Gastroesophageal sphincter (tissue), 4 donors: Measurements from ENCODE around the gene EDNRB. TPM values are rescaled to one million over a fixed set of nuclear protein-coding genes. Genes with fewer than 3 reads are reported as not detected.

Source experiments
- ATAC-seq: fragments of 150-250 bp; one replicate; pipeline ENCODE4 v1.9.1; 2016; ENCODE audit warnings: mild to moderate bottlenecking, moderate library complexity
- H3K27ac ChIP-seq, 4 donors: fragments of 200-600 bp; sonication (generic) in 3 of 4; 1 replicate in 3 of 4; 2 replicates in 1 of 4; pipeline ENCODE4 v1.5.1; 2016 to 2019
- H3K27me3 ChIP-seq: fragments of 200-600 bp; sonication (generic); one replicate; pipeline ENCODE4 v1.5.1; 2019
- H3K36me3 ChIP-seq, 2 donors: fragments of 200-600 bp; sonication (generic); one replicate each; pipeline ENCODE4 v1.5.1; 2019; ENCODE audit warnings: control low read depth in 1 of 2
- H3K4me1 ChIP-seq, 3 donors: fragments of 200-600 bp; sonication (generic); 1 replicate in 2 of 3; 2 replicates in 1 of 3; pipeline ENCODE4 v1.5.1; 2016 to 2019; ENCODE audit warnings: control low read depth in 2 of 3
- H3K4me3 ChIP-seq, 2 donors: fragments of 200-600 bp; sonication (generic); one replicate each; pipeline ENCODE4 v1.5.1; 2019; ENCODE audit warnings: mild to moderate bottlenecking in 1 of 2, moderate library complexity in 1 of 2
- H3K9me3 ChIP-seq, 3 donors: fragments of 200-600 bp; sonication (generic); one replicate each; pipeline ENCODE4 v1.5.1; 2017 to 2019; ENCODE audit warnings: control low read depth in 2 of 3
- CTCF ChIP-seq, 4 experiments: fragments of 200-600 bp in 2 of 4; fragments of 450-650 bp in 2 of 4; sonication (generic) in 1 of 4; IDR thresholded peaks; one replicate each; pipeline ENCODE4 v1.5.1; 2017 to 2019; ENCODE audit warnings: antibody characterized with exemption in 4 of 4, mild to moderate bottlenecking in 2 of 4, moderate library complexity in 2 of 4
- EP300 ChIP-seq: sonication (generic); formaldehyde crosslinking; IDR thresholded peaks from one replicate; pipeline ENCODE4 v1.6.1; 2017; ENCODE audit warnings: antibody characterized with exemption, mild to moderate bottlenecking
- POLR2A ChIP-seq, 2 donors: fragments of 450-650 bp; IDR thresholded peaks; one replicate each; pipeline ENCODE4 v1.6.1; 2017; ENCODE audit warnings: antibody characterized with exemption in 2 of 2, mild to moderate bottlenecking in 2 of 2, moderate library complexity in 1 of 2
- POLR2AphosphoS5 ChIP-seq: sonication (generic); formaldehyde crosslinking; IDR thresholded peaks from one replicate; pipeline ENCODE4 v1.6.1; 2017; ENCODE audit warnings: antibody characterized with exemption
- WGBS, 2 donors: methylation state at CpG; one replicate each; pipeline ENCODE4 v1.1.5; 2018; ENCODE audit warnings: low coverage in 1 of 2; 5-methylcytosine and 5-hydroxymethylcytosine counted together
- total RNA-seq, 4 donors: library from RNA; depleted of rRNA; stranded (reverse); fragments of >200 nt; gene quantifications; one replicate each; pipeline ENCODE4 v1.1.0, GENCODE V29; 2016

EDNRB gene
- total RNA-seq, 4 donors from 2014 or later = 9.0 to 52.7 (median 37.8) TPM

- H3K4me1 ChIP-seq = no peaks in the 10 kb centered on the region
- H3K9me3 ChIP-seq = no peaks in the 10 kb centered on the region
- no peaks in the 10 kb centered on the region for H3K36me3 ChIP-seq
- H3K27me3 ChIP-seq = no peaks in the 10 kb centered on the region
- no peak overlapping the region for H3K27ac ChIP-seq
- ATAC-seq = no peak
- H3K4me3 ChIP-seq = no peak overlapping the region
- TF ChIP-seq EP300 (no peak), POLR2A (IDR thresholded peaks at IDR 0.05) (no peak), POLR2AphosphoS5 (no peak), CTCF (IDR thresholded peaks at IDR 0.05) (no peak)
These were observed 11.8 kb upstream of the EDNRB start for GRCh38 chr13:77930430-77930829.

- 0 to 31% methylated on average over 1 to 2 of the region's 2 CpGs for WGBS, 2 donors
- no peaks in the 10 kb centered on the region for H3K27me3 ChIP-seq
- no peaks in the 10 kb centered on the region for H3K9me3 ChIP-seq
- no peak for ATAC-seq
- H3K36me3 ChIP-seq = no peaks in the 10 kb centered on the region
- H3K4me3 ChIP-seq = no peak overlapping the region
- H3K4me1 ChIP-seq = no peaks in the 10 kb centered on the region
- H3K27ac ChIP-seq = no peak overlapping the region
- TF ChIP-seq POLR2AphosphoS5 (no peak), CTCF (IDR thresholded peaks at IDR 0.05) (no peak), POLR2A (IDR thresholded peaks at IDR 0.05) (no peak)
These were observed 10.3 kb upstream of the EDNRB start for GRCh38 chr13:77928909-77929308.

- no peaks in the 10 kb centered on the region for H3K4me1 ChIP-seq
- 86% methylated on average over 1 of the region's 14 CpGs; no CpG with 5 or more reads in 1 of the 2 donors for WGBS, 2 donors
- no peak for TF ChIP-seq POLR2AphosphoS5
- TF ChIP-seq POLR2A (IDR thresholded peaks at IDR 0.05) = no peak
- no peak for TF ChIP-seq CTCF (IDR thresholded peaks at IDR 0.05)
- TF ChIP-seq EP300 = no peak
- ATAC-seq = no peak
- H3K27ac ChIP-seq = no peak overlapping the region
- peaks cover 15% of the 10 kb centered on the region for H3K27me3 ChIP-seq
- no peaks in the 10 kb centered on the region for H3K36me3 ChIP-seq
- H3K9me3 ChIP-seq = no peaks in the 10 kb centered on the region
- H3K4me3 ChIP-seq = no peak overlapping the region
These were observed 7.0 kb upstream of the EDNRB start for GRCh38 chr13:77925616-77926015.

GRCh38 chr13:77919921-77920294 is 1.3 kb upstream of the EDNRB start:
- WGBS, 2 donors = 32 to 51% methylated on average over 3 to 8 of the region's 8 CpGs
- TF ChIP-seq CTCF (IDR thresholded peaks at IDR 0.05) = no peak
- no peak for TF ChIP-seq EP300
- TF ChIP-seq POLR2AphosphoS5 = no peak
- no peak for TF ChIP-seq POLR2A (IDR thresholded peaks at IDR 0.05)
- peak overlapping the region in 2 of 4 donors; percentile 67 to 78 for H3K27ac ChIP-seq
- H3K4me1 ChIP-seq = peaks cover 0 to 26% (median 3%) of the 10 kb centered on the region in 3 donors
- peaks cover 37% of the 10 kb centered on the region for H3K27me3 ChIP-seq
- no peaks in the 10 kb centered on the region for H3K9me3 ChIP-seq
- peak overlapping the region; percentile 48 to 64 for H3K4me3 ChIP-seq
- H3K36me3 ChIP-seq = no peaks in the 10 kb centered on the region
- ATAC-seq = no peak

GRCh38 chr13:77919246-77919920 is 752 bp upstream of the EDNRB start:
- Histone ChIP-seq H3K27ac (peak overlapping the region in 3 of 4 donors; percentile 67 to 78 (median 77)), H3K27me3 (peaks cover 37% of the 10 kb centered on the region), H3K4me3 (peak overlapping the region; percentile 48 to 64), H3K36me3 (no peaks in the 10 kb centered on the region), H3K9me3 (no peaks in the 10 kb centered on the region), H3K4me1 (peaks cover 0 to 26% (median 3%) of the 10 kb centered on the region in 3 donors)
- peak; percentile 81 for ATAC-seq
- WGBS, 2 donors = 0 to 6% methylated on average over 4 to 6 of the region's 29 CpGs
- peak; percentile 14 for TF ChIP-seq POLR2AphosphoS5
- no peak for TF ChIP-seq POLR2A (IDR thresholded peaks at IDR 0.05)
